Fibroblast of skin of back (primary cell): Measurements from ENCODE around the gene DCP2.

ENCODE experiments used
- DNase-seq: peaks from one replicate; pipeline ENCODE4 v3.0.0-alpha.2; 2013

Gene DCP2

GRCh38 chr5:113047733-113048652, 71.4 kb downstream of the DCP2 start:
- DNase-seq: no peak

DNA sequence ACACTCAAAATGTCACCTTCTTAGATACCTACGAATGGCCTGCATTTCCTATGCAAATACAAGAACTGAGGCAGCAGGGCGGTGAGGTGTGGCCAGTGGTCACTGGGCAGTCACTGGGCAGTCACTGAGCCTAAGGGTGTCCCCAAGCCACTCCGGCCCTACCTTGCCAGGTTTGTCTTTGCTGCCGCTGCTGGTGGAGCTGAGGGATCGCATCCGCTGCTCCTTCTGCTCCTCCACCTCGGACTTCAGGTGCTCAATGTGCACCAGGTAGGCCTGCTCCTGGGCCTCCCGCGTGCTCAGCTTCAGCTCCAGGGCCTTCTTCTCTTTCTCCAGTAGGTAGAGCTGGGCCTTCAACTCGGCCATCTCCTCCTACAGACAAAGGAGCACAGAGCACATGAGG, 72.3 kb downstream of the DCP2 start:
- no peak for DNase-seq

GRCh38 chr5:113050721-113051382, 74.3 kb downstream of the DCP2 start:
- peak; percentile 80 for DNase-seq

GRCh38 chr5:113052041-113052795, 75.6 kb downstream of the DCP2 start:
- peak; percentile 31 for DNase-seq

DNA sequence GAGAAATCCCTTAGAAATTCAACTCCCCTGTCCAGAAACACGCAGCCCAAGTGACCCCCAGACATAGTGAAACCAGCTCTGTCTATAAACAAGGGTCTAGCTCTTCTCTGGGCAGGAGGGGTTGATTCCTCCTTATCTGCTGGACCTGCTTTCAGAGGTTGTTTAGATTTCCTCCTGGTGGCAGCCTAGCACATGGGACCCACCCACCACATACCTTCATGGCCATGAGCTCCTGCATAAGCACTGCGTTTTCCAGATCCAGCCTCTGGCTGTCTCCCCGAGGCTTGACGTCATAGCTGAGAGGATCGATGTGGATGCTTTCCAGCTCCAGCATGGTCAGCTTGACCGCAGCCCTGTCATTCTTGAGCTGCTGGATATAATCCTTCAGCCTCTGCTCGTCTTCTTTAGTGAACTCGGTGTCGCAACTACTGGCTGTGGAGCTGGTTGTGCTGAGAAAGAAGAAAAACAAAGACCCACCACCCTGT, 77.0 kb downstream of the DCP2 start:
- no peak for DNase-seq

DNA sequence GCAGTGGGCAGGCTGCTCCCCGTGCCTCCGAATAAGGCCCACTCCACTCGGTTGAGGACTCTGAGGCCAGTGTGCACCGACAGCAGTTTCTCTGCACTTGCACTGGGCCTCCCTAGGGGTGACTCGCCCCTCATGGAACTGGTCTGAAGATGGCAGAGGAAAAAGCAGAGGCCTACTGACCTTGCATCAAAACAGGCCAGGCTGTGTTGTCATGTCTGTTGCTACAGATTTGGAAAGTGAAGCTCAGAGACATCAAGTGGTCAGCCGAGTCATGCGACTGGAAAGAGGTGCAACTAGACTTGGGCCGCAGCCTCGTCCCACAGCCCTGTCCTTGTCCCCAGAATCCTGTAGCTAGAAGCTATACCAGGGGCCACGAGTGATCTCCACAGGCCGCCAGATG, 78.3 kb downstream of the DCP2 start:
- DNase-seq: no peak

DNA sequence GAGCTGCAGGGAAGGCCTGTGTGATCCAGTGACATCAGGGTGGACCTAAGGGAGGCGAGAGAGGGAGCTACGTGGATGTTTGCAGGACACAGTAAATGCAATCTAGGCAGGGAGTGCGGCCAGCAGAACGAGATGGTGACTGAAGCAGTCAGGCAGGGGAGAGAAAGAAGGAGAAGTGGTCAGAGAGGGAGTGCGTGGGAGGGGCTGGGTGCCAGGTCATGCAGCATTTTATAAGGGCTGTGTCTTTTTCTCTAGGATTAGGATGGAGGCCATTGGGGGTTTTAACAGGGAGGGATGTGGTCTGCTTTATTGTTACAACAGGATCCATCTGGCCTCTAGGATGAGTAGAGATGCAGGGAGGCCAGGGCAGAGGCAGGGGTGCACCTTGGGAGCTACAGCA, 80.4 kb downstream of the DCP2 start:
- no peak for DNase-seq

- no peak for DNase-seq
Observed at GRCh38 chr5:113057557-113057984, 81.0 kb downstream of the DCP2 start.

- no peak for DNase-seq
Observed at GRCh38 chr5:113058269-113058668, 81.7 kb downstream of the DCP2 start.

DNA sequence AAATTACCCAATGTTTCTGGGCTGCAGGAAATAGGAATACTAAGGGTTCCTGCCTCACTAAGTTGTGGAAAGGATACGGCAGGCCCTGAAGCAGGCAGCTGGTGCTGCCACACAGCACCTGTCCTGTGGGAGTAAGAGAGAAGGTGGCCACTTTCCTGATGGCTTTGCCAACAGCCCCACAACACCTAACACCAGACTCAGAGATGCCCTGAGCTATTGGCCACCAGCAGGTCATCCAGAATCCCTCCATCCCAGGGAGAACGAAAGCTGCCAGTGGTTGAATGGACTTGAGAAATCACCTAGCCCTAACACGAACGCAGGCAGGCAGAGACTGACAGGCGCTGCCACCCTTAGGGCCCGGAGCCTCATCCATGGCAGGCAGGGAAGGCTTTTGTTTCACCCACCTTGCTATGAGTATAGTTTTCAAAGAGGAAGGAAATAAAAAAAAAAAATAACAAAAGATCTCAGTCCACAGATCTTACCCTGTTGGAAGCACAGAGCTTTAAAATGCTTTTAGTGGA, 82.2 kb downstream of the DCP2 start:
- DNase-seq: no peak

DNA sequence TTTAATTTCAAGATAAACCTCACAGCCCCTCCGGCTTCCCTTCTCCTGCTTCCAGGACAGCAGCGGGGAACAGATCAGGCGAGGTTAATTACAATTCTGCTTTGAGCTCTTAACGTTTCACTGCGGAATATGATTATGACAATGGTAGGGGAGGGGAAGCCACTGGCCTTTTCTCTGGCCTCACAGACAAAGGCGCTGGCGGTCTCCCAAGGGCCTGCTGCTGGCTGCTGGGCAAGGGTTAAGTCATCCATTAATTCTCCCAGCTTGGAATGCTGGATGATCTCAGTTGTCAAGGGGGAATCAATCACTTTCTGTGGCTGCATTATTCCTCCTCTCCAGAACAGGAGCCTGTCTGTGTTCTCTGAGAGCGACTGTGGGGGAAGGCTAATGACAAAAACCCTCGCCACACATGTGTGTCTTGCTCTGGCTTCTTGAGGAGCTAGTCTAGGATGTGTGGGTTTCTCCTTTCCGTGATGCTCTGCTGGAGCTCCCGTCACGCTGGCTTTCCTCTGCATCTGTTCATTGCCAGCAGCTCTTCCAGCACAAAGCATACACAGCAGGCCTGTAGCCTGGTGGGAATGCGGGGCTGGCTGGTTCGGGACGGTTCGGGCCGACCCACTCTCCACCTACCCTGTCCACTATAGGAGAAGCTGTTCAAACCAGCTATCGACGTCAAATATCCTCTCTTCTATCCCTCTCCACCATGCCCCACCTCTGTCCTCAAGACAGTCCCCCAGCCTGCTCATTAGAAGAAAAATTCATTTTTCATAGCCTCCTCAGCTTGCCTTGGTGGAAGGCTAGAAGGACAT, 82.8 kb downstream of the DCP2 start:
- peak; percentile 81 for DNase-seq

DNA sequence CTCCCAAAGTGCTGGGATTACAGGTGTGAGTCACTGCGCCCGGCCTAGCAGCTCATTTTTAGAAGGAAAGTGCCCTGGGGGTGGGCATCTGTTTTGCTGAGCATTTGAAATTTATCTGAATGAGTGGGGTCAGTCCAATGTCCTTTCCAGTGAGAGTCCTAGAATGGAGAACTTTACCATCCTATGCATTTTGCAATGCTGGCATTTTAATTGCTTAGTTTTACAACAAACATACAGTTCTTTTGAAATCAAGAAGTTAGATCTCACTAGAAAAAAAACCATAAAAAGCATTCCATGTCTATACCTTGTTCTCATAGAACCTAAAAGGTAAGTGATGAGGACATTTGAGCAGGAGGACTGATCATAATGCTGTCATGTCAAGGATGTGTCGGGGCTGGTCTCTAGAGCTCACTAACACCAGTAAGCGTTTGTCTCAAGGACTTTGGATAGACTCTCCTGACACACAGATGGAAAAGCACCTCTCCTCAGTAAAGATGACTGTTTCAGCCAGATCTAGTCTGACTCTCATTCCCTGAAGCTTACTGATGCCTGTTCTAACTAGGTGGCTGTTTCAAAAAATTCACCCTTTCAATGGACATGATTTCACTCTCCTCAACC, 83.9 kb downstream of the DCP2 start:
- DNase-seq: no peak

GRCh38 chr5:113061846-113062780, 85.5 kb downstream of the DCP2 start:
- DNase-seq: peak; percentile 86

- no peak for DNase-seq
Observed at GRCh38 chr5:113062869-113063508, 86.4 kb downstream of the DCP2 start.

DNA sequence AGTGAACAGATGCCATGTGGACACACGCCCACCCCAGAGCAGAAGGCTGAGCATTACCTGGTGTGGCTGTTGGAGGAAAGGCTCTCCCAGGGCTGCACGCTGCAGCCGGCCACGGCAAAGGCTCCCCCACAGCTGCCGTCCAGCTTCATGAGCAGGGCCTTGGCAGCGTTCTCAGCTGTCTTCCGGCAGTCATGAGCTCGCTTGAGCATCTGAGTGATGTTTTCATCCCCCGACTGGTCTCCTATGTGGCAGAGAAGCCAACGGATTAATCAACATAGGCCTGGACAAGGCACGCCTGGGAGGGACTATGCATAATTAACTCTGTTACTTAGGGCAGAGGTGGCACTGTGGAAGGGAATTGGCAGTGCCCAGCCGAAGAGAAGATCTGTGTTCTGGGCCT, 87.3 kb downstream of the DCP2 start:
- DNase-seq: no peak

- no peak for DNase-seq
Observed at GRCh38 chr5:113064806-113065205, 88.2 kb downstream of the DCP2 start.

- no peak for DNase-seq
Observed at GRCh38 chr5:113065626-113066025, 89.0 kb downstream of the DCP2 start.

DNA sequence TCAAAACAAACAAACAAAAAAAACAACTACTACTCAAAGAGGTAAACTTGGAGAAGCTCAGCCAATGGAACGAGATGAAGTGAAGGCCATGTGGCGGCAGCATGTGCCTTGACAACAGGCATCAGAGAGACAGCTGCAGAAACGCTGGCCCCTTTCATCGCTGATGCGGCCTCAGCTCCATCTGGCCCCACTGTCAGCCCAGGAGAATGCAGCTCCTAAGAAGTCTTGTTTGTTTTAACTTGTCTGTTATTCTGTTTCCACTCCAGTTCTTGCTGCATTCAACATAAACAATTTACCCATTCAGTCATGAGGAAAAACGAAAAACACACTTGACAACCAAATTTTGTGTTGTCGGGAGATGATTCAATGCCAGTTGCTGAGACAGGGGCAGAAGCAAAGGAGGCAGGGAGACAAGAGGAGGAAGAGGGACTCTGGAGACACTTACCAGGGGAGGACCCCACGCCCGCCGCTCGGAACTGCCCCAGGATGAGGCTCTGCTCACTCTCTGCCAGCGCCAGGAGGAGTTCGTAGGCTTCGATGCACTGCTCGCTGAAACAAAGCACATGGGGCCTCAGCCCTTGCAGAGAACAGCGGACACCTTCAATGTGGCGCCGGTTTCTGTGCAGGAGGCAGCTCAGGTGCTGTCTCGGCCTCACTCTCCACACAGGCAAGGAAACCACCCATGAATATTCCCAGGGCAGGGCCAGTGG, 91.2 kb downstream of the DCP2 start:
- no peak for DNase-seq

- peak; percentile 69 for DNase-seq
Observed at GRCh38 chr5:113068559-113068958, 92.0 kb downstream of the DCP2 start.
